GM12878 (cell line): ENCODE measurements around the gene VIT. TPM values are rescaled to one million over a fixed set of nuclear protein-coding genes. Genes with fewer than 3 reads are reported as not detected.

Experiments used
- ATAC-seq: fragments of 200-7000 bp; cut with Tn5 transposase; 3 replicates; pipeline ENCODE4 v1.9.1; 2020; ENCODE audit warnings: mild to moderate bottlenecking, moderate library complexity
- BruUV-seq: library from RNA; stranded (reverse); fragments of 400-500 nt; replicated peaks from 2 replicates; lab custom pipeline; 2021; lab: Mats Ljungman, UMichigan
- CTCF ChIA-PET: fragments of 300-600 bp; sonication (Branson Sonifier 250); formaldehyde crosslinking; extraction: SDS; loops from one replicate; lab custom pipeline; 2021; ENCODE audit warnings: inconsistent platforms; lab: Yijun Ruan, JAX
- POLR2A ChIA-PET: fragments of 350-600 bp; formaldehyde crosslinking; extraction: SDS; loops from one replicate; lab custom pipeline; 2021; ENCODE audit warnings: inconsistent platforms; lab: Charles Lee
- RAD21 ChIA-PET: fragments of 300-600 bp; sonication (Branson Sonifier 250); formaldehyde crosslinking; loops from one replicate; lab custom pipeline; 2023; ENCODE audit warnings: antibody characterized with exemption; ENCODE audit not compliant: unreplicated experiment; lab: Charles Lee
- SMC1A ChIA-PET: fragments of 300-600 bp; sonication (Branson Sonifier 250); formaldehyde crosslinking; loops from one replicate; lab custom pipeline; 2023; ENCODE audit not compliant: unreplicated experiment, uncharacterized antibody; lab: Charles Lee
- DNase-seq: peaks from one replicate; pipeline ENCODE4 v3.0.0-alpha.2; 2011; ENCODE audit warnings: low read depth, low spot score
- FAIRE-seq: peaks from 3 replicates; lab custom pipeline; 2011; peaks lifted over from hg19 to GRCh38; lab: Jason Lieb, UNC
- H2AFZ ChIP-seq: 2 replicates; pipeline ENCODE4 v1.6.0; 2011; ENCODE audit warnings: low read depth, low read length, control low read depth; ENCODE audit not compliant: control insufficient read depth
- H3K27ac ChIP-seq: 2 replicates; pipeline ENCODE4 v1.5.1; 2011; ENCODE audit warnings: control low read depth; ENCODE audit not compliant: control insufficient read depth, insufficient read depth
- H3K27me3 ChIP-seq, 2 experiments: replicated peaks in 1 of 2; 2 replicates each; pipeline versions ENCODE4 v1.6.0 to v1.6.1; 2011; ENCODE audit warnings: low read length in 1 of 2; ENCODE audit not compliant: control insufficient read depth in 2 of 2, insufficient read depth in 2 of 2
- H3K36me3 ChIP-seq, 2 experiments: 2 replicates each; pipeline ENCODE4 v1.5.1; 2011; ENCODE audit warnings: low read length in 1 of 2; ENCODE audit not compliant: control insufficient read depth in 2 of 2, insufficient read depth in 2 of 2
- H3K4me1 ChIP-seq: 2 replicates; pipeline ENCODE4 v1.6.1; 2011; ENCODE audit warnings: mild to moderate bottlenecking, low read length, moderate library complexity, mixed read lengths; ENCODE audit not compliant: control insufficient read depth, insufficient read depth
- H3K4me2 ChIP-seq: 2 replicates; pipeline ENCODE4 v1.6.0; 2011; ENCODE audit warnings: control low read depth; ENCODE audit not compliant: control insufficient read depth, insufficient read depth
- H3K4me3 ChIP-seq: fragments of 200-600 bp; sonication (generic); 2 replicates; pipeline ENCODE4 v1.5.1; 2016
- H3K79me2 ChIP-seq: 2 replicates; pipeline ENCODE4 v1.6.0; 2011; ENCODE audit warnings: low read length; ENCODE audit not compliant: control insufficient read depth, insufficient read depth
- H3K9ac ChIP-seq: 2 replicates; pipeline ENCODE4 v1.8.0; 2011; ENCODE audit warnings: low read length, control low read depth, mixed read lengths; ENCODE audit not compliant: control insufficient read depth, insufficient read depth
- H3K9me3 ChIP-seq: replicated peaks from 3 replicates; pipeline ENCODE4 v1.5.1; 2011; ENCODE audit warnings: mild to moderate bottlenecking, low read length; ENCODE audit not compliant: control insufficient read depth, insufficient read depth
- H4K20me1 ChIP-seq: 2 replicates; pipeline ENCODE4 v1.6.0; 2011; ENCODE audit not compliant: control insufficient read depth, insufficient read depth
- ESRRA ChIP-seq: IDR thresholded peaks from 2 replicates; pipeline ENCODE4 v1.6.1; 2012; ENCODE audit warnings: mild to moderate bottlenecking, low read length, improper control_type of control experiment
- FOS ChIP-seq: IDR thresholded peaks from 3 replicates; pipeline ENCODE4 v1.6.1; 2011; ENCODE audit warnings: borderline replicate concordance; ENCODE audit not compliant: insufficient read length; ENCODE audit errors: extremely low read depth
- HDAC2 ChIP-seq: fragments of 200-600 bp; sonication (generic); IDR thresholded peaks from 2 replicates; pipeline ENCODE4 v1.6.1; 2017
- JUND ChIP-seq: IDR thresholded peaks from 2 replicates; pipeline ENCODE4 v1.6.1; 2012; ENCODE audit warnings: low read depth, mild to moderate bottlenecking, low read length, improper control_type of control experiment, moderate library complexity
- KLF5 ChIP-seq: fragments of 450-650 bp; IDR thresholded peaks from 2 replicates; pipeline ENCODE4 v1.6.1; 2014; ENCODE audit warnings: mild to moderate bottlenecking; ENCODE audit not compliant: partially characterized antibody
- NFYB ChIP-seq: IDR thresholded peaks from 2 replicates; pipeline ENCODE4 v1.6.1; 2011; ENCODE audit warnings: low read depth, mild to moderate bottlenecking, low read length, improper control_type of control experiment, moderate library complexity; ENCODE audit not compliant: insufficient read depth
- NRF1 ChIP-seq: conservative IDR thresholded peaks from 2 replicates; pipeline ENCODE4 v1.6.1; 2011; ENCODE audit warnings: mild to moderate bottlenecking, low read depth, low read length, improper control_type of control experiment
- PAX8 ChIP-seq: fragments of 450-650 bp; IDR thresholded peaks from 2 replicates; pipeline ENCODE4 v1.6.1; 2017; ENCODE audit warnings: mild to moderate bottlenecking, moderate library complexity
- RB1 ChIP-seq: fragments of 450-650 bp; formaldehyde crosslinking; IDR thresholded peaks from 2 replicates; pipeline ENCODE4 v1.6.1; 2017; ENCODE audit warnings: mild to moderate bottlenecking, borderline replicate concordance
- SP1 ChIP-seq: IDR thresholded peaks from one replicate; pipeline ENCODE4 v1.6.1; 2011; ENCODE audit warnings: low read depth, low read length
- TCF7 ChIP-seq: IDR thresholded peaks from 2 replicates; pipeline ENCODE4 v1.6.1; 2014; ENCODE audit warnings: antibody characterized with exemption, borderline replicate concordance
- ZBED1 ChIP-seq: IDR thresholded peaks from 2 replicates; pipeline ENCODE4 v1.6.1; 2016; ENCODE audit warnings: borderline replicate concordance
- WGBS: methylation state at CpG from one replicate; pipeline ENCODE4 v1.1.6; 2016; ENCODE audit warnings: low lambda C conversion rate; ENCODE audit not compliant: insufficient replicate concordance, insufficient coverage; ENCODE audit errors: missing lambda C conversion rate; 5-methylcytosine and 5-hydroxymethylcytosine counted together
- in situ Hi-C: fragments of 300-500 bp; cut with MboI; formaldehyde crosslinking; loops from 9 replicates; pipeline ENCODE4 v1.14.3; 2018; ENCODE audit warnings: mixed read lengths
- intact Hi-C: fragments of 100-400 bp; cut with micrococcal nuclease; formaldehyde crosslinking; loops from one replicate; pipeline ENCODE4 v1.14.2; 2022; ENCODE audit not compliant: unreplicated experiment
- polyA plus RNA-seq, 11 experiments: library from polyadenylated mRNA; depleted of rRNA in 4 of 11; unstranded in 6 of 11; stranded (reverse) in 5 of 11; fragments of >200 nt; fragmentation: Nextera tagmentation in 4 of 11; fragmentation: Illumina TruSeq in 1 of 11; extraction: Ambion mirVana in 4 of 11; extraction: Trizol in 1 of 11; gene quantifications; 1 replicate in 1 of 11; 2 replicates in 10 of 11; pipeline versions ENCODE4 v1.2.1 to v1.2.3, GENCODE V29; 2011 to 2016; ENCODE audit warnings: inconsistent platforms in 2 of 11, missing spikeins in 2 of 11, low read depth in 1 of 11
- total RNA-seq, 4 experiments: library from RNA; depleted of rRNA in 3 of 4; stranded (reverse); fragments of >200 nt in 3 of 4; fragmentation: Illumina TruSeq in 1 of 4; extraction: Trizol in 1 of 4; gene quantifications; 2 replicates each; pipeline versions ENCODE4 v1.2.1 to v1.2.3, GENCODE V29; 2013 to 2021
- TF ChIP-seq, protein P1 (sequence below), 3 experiments: IDR thresholded peaks in 2 of 3; conservative IDR thresholded peaks in 1 of 3; 2 replicates each; pipeline ENCODE4 v1.5.1; 2011; ENCODE audit warnings: low read depth in 3 of 3, low read length in 3 of 3, mild to moderate bottlenecking in 3 of 3, control low read depth in 2 of 3, moderate library complexity in 2 of 3, inconsistent platforms in 1 of 3, mixed read lengths in 1 of 3; ENCODE audit not compliant: control insufficient read depth in 2 of 3, insufficient read depth in 1 of 3; ENCODE audit errors: extremely low read depth in 1 of 3

The VIT gene
- total and polyA plus RNA-seq, 10 of the 15 experiments (the other 5 are each of a cell fraction or from before 2014, with no cell fraction given), result 0.05 to 0.14 TPM; not detected in 8

DNA sequence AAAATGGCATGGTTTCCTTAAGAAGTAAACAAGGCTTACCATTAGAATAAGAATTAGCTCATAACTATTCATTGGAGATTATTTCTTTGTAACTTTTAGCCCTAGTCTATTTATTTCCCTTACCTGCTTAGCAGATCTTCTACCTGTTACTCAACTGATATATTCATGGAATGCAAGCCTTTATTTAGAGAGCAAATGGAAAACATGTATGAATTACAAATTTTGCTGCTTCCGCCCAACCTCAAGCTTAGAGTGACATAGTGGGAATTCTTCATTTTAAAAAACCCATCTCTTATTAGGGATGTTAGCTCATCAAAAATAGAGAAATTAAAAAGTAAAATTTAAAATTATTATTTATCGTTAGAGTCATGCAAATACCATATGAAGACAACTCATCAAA is 158.9 kb downstream of the VIT start (continued):
- TF ChIP-seq, protein P1, sequence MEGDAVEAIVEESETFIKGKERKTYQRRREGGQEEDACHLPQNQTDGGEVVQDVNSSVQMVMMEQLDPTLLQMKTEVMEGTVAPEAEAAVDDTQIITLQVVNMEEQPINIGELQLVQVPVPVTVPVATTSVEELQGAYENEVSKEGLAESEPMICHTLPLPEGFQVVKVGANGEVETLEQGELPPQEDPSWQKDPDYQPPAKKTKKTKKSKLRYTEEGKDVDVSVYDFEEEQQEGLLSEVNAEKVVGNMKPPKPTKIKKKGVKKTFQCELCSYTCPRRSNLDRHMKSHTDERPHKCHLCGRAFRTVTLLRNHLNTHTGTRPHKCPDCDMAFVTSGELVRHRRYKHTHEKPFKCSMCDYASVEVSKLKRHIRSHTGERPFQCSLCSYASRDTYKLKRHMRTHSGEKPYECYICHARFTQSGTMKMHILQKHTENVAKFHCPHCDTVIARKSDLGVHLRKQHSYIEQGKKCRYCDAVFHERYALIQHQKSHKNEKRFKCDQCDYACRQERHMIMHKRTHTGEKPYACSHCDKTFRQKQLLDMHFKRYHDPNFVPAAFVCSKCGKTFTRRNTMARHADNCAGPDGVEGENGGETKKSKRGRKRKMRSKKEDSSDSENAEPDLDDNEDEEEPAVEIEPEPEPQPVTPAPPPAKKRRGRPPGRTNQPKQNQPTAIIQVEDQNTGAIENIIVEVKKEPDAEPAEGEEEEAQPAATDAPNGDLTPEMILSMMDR (IDR thresholded peaks at IDR 0.05 in 2 of 3, conservative IDR thresholded peaks at IDR 0.05 in 1 of 3; ENCODE audit: control insufficient read depth in 2 of 3, extremely low read depth in 1 of 3, insufficient read depth in 1 of 3, low read depth in 3 of 3, low read length in 3 of 3), result no peak
- TF ChIP-seq JUND (no peak), HDAC2 (no peak), ESRRA (no peak), TCF7 (no peak), FOS (no peak), SP1 (no peak), NFYB (no peak), KLF5 (no peak)

DNA sequence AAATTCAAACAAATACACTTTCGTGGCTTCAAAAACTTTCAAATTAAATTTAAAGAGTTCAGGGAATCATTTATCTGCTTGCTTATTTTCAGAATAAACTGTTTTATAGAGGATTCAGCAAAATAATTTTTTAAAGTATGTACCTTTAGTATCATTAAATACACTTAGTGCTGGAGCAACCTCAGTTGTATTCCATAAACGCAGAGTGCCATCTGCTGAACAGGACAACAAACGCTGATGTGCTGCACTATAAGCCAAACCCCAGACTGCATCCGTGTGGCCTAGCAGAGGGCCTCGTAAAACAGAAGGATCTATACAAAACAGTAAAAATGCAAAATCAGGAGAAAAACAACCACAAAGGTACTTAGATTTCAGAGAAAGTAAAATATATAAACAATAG is 161.2 kb downstream of the VIT start:
- H3K79me2 ChIP-seq, result no peaks in the 10 kb centered on the region
- no peaks in the 10 kb centered on the region for H3K27me3 ChIP-seq
- peaks cover 6% of the 10 kb centered on the region; the same call in 1 of the 2 replicates for H3K4me1 ChIP-seq
- no TSS peak for BruUV-seq
- H4K20me1 ChIP-seq, result no peaks in the 10 kb centered on the region
- no peaks in the 10 kb centered on the region for H3K9me3 ChIP-seq
- TF ChIP-seq NRF1 (no peak), RB1 (no peak), PAX8 (no peak), ZBED1 (no peak)
- ChIA-PET RAD21 (no interaction called here), POLR2A (no interaction called here), CTCF (interaction anchor here (0.7 kb wide), 1 partner anchor 1804 kb away, joined by 3 read pairs; no protein-coding TSS in a partner anchor), SMC1A (no interaction called here)
- intact Hi-C loops, result no loop called here
- DNase-seq (no peak), ATAC-seq (no peak), FAIRE-seq (no peak)
- WGBS, result 96% methylated on average over 5 of the region's 5 CpGs
- H3K27ac ChIP-seq, result no peak overlapping the region
- in situ Hi-C loops, result no loop called here
- H2AFZ ChIP-seq, result no peak overlapping the region
- no peak overlapping the region for H3K4me3 ChIP-seq
- H3K36me3 ChIP-seq, result peaks cover 0 to 3% of the 10 kb centered on the region in 2 experiments; a peak in 1 of 4 replicates
- H3K4me2 ChIP-seq, result no peak overlapping the region
- H3K9ac ChIP-seq, result no peak overlapping the region
